A204.1 (cell line): ENCODE data around the gene ITIH4.

Source experiments
- FAIRE-seq: peaks from 2 replicates; lab custom pipeline; 2012; peaks lifted over from hg19 to GRCh38; lab: Jason Lieb, UNC

ITIH4 gene

DNA sequence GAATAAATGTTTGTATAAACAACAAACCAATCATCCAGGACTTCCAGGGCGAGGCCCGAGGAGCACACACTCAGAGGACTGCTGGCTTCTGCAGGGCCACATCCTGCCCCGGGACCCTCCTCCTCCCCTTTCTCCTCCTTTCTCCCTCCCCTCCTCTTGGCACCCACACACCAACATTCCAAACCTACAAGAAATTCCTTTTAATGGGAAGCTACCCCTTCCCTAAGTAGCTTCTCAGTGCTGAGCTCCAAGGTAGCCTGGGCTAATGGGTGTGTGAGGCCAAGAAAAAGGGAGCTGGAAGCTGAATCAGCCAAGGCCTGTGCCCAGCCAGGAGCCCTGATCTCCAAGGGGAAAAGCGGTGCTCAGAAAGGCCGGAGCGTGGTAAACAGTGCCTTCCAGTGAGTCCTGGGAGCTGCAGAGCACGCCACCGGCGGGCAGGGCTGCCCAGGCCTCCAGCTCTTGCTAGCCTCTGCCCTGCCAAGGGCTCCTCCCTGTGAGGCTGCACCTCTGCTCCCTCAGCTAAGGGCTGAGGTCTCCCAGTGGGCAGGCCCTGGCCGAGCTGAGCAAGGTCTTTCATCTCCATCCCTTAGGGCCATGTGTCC, 32.0 kb downstream of the ITIH4 start:
- FAIRE-seq = no peak

- no peak for FAIRE-seq
Observed at GRCh38 chr3:52796411-52796810, 34.1 kb downstream of the ITIH4 start.

GRCh38 chr3:52795298-52795900, 35.1 kb downstream of the ITIH4 start:
- FAIRE-seq = no peak

GRCh38 chr3:52794612-52795099, 35.8 kb downstream of the ITIH4 start, which contains the start of gene ITIH3:
TSS of gene ITIH3 (plus strand) at chr3:52794796. CDS start at chr3:52794804, 8 bp downstream.
- no peak for FAIRE-seq

GRCh38 chr3:52793702-52794611, 36.5 kb downstream of the ITIH4 start:
- FAIRE-seq = no peak

DNA sequence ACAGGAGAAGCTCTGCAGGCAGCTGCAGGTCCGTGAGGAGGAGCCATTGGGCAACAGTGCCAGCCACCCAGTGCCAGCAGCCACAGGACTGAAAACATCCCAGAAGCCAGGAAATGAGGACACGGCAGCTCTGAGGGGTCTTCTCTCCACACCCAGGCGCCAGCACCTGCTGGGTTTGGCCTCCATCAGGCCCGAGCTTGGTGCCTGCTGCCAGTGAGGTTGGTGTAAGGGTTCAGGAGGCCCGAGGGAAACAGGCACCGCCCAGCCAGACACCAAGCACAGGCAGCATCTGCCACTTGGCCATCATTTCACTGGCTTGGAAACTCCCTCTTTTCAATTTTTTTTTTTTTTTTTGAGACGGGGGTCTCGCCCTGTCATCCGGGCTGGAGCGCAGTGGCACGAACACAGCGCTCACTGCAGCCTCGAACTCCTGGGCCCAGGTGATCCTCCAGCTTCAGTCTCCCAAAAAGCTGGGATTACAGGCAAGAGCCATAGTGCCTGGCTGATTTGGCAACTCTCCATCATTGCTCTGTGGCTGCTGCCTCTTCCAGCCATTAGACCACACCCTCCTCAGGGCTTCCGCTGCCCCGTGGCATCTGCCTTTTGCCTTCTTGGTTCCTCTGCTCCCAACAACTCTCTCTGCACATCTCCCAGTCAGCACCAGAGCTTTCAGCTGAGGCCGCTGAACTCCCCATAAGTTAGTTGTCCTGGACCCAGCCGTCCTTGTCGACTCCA, 37.3 kb downstream of the ITIH4 start:
- no peak for FAIRE-seq

DNA sequence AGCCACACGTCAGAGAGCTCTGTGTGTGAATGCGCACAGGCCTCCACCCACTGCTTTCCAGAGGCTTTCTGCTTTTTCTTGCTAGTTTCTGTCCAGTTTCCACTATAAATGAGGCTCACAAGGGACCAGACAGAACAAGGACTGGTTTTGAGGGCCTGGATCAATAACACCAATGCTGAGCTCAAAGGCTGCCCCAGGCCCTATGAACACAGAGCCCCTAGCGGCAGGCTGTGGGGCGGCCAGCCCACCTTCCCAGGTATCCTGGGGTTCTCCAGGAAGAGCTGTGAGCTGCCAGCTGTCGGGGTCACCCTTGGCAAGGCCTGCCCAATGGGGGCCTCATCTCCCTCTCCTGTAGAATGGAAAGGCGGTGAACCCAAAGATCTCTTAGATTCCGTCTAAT, 38.1 kb downstream of the ITIH4 start:
- no peak for FAIRE-seq

- FAIRE-seq = no peak
Observed at GRCh38 chr3:52791928-52792327, 38.5 kb downstream of the ITIH4 start.

GRCh38 chr3:52791366-52791765, 39.1 kb downstream of the ITIH4 start:
- no peak for FAIRE-seq

- no peak for FAIRE-seq
Observed at GRCh38 chr3:52790741-52791140, 39.7 kb downstream of the ITIH4 start.

DNA sequence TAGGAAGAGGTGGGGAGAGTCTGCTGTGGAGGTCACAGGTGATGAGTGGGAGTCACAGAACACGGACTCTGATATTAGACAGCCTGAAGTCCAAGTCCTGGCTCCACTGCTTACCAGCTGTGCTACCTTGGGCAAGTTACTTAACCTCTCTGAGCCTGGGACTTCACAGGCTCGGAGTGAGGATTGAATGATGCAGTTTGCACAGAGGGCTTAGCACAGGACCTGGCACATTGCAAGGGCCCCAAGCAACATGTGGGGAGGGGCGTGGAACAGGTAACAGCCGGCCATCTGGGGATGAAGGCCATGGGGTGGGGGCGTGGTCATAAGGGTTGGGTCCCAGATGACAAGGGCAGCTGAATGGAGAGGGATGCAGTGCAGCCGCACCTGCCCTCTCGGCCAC, 40.1 kb downstream of the ITIH4 start:
- no peak for FAIRE-seq

DNA sequence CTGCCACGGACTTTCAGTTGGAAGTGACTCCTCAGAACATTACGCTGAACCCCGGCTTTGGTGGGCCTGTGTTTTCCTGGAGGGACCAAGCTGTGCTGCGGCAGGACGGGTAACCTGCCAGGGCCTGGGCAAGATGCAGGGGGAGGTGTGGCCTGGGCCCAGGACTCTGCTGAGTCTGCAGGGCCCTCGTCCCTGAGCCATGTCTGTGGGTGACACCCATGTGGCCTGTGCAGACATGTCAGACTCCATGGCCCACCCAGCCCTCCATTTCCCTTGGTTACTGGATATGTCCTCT, 40.8 kb downstream of the ITIH4 start:
- FAIRE-seq = no peak

- no peak for FAIRE-seq
Observed at GRCh38 chr3:52788890-52789745, 41.4 kb downstream of the ITIH4 start.

DNA sequence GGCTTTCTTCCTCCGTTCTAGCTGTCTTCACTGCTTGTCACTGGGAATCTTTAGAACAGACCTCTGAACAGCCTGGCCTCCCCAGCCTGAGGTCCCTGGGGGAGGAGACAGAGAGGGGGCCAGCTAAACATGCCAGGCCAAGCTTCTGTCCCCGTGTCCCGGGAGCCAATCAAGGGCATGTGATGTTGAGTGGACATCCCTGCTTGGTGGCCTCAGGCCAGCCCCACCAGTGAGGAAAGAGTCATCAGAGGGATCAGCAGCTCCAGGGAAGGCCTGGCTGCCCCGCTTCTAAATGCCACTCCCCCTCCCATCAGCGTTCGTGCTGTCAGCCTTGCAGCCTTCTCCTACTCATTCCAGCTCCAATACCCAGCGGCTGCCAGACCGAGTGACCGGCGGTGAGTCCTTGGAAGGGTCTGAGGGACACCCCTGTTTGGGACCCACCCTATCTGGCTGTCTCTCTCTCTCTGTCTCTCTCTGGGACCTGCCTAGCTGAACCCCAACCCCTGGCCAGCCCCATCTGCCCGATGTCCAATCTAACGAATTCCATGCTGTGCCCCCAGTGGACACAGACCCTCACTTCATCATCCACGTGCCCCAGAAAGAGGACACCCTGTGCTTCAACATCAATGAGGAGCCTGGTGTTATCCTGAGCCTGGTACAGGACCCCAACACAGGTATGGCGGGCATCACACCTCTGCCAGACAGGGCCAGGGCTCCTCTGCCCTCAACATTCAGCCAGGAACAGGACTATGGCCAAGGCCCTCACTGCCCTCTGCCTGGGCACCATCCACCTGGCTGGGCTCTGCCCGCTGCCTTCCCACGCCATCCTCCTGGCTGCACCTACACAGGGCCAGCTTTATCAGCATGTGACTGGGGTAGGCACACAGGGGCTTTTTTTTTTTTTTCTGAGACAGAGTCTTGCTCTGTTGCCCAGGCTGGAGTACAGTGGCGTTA, 42.5 kb downstream of the ITIH4 start:
- FAIRE-seq = no peak

GRCh38 chr3:52787246-52787645, 43.2 kb downstream of the ITIH4 start:
- no peak for FAIRE-seq

- FAIRE-seq = no peak
Observed at GRCh38 chr3:52786330-52787215, 43.9 kb downstream of the ITIH4 start.

DNA sequence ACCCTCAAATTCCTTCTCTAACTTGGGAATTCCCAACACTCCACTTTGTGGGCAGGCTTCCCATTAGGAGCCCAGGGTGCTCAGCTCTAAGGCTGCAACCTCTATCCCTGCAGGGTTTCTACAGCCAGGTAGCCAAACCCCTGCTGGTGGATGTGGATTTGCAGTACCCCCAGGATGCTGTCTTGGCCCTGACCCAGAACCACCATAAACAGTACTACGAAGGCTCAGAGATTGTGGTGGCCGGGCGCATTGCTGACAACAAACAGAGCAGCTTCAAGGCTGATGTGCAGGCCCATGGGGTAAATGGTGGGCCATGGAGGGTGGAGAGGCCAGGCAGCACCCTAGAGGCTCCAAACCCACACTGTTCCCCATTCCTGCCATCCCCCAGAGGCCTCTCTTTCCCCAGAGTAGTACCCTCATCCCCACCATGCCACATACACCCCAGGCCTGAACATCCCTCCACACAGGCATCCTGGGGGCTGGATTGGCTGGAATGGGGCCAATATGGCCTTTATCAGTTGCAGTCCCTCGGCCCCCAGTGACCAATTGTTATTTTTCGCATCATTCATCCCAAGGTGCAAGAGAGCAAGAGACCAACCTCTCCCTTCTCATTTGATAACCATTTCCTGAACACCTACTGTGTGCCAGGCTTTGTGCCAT, 45.4 kb downstream of the ITIH4 start:
- FAIRE-seq = no peak

DNA sequence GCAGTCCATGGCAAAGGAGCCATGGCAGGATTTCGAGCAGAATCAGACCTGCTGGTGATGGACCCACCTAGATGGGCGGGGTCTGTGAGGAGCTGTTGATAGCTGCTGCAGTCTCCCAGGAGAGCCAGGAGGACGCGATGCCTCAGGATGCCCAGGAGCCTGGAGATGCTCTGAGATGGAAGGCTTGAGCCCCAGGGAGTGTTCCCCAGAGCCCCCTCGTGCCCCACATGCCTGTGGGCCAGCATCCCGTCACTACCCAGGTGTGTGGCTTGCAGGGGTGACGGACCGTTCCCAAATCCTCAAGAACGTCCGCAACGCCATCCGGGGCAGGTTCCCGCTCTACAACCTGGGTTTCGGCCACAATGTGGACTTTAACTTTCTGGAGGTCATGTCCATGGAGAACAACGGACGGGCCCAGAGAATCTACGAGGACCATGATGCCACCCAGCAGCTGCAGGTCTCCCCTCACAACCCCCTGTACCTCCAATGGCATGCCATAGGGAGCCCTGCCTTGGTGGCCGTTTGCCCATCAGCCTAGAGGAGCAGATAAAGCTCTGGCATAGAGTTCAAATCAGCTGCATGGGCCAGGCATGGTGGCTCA, 46.4 kb downstream of the ITIH4 start:
- no peak for FAIRE-seq

DNA sequence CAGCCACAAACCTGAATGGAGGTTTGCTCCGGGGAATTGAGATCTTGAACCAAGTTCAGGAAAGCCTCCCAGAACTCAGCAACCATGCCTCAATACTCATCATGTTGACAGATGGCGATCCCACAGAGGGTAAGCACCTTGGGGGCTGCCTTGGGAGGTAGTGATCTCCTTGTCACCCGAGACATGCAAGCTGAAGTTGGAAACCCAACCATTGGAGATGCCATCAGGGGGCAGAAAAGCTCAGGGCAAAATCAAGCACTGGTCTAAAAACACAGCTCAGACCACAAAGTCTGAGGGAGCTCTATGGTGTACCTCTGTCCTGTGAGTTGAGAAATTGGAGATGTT, 47.3 kb downstream of the ITIH4 start:
- FAIRE-seq = no peak
